Heart left ventricle (tissue), 13 donors: ENCODE measurements around the gene UCHL5.

Experiments used
- CTCF ChIP-seq, 12 donors: fragments of 200-600 bp; sonication (generic) in 4 of 12; IDR thresholded peaks; one replicate each; pipeline versions ENCODE4 v1.5.0 to v1.8.0; 2018 to 2022; ENCODE audit warnings: antibody characterized with exemption in 12 of 12, mild to moderate bottlenecking in 5 of 12
- POLR2A ChIP-seq, 2 donors: fragments of 450-650 bp; IDR thresholded peaks; one replicate each; pipeline ENCODE4 v1.6.1; 2017; ENCODE audit warnings: antibody characterized with exemption in 2 of 2, mild to moderate bottlenecking in 2 of 2, moderate library complexity in 2 of 2
- donor health status: ischemic (EF 13 %, LVEDD 7.1; RV severe dilation, severe dysfunction).
- donor health status: DM: no; HTN: yes; CAD: no.
- donor health status: DM: no; HTN: no; CAD: no.
- donor health status: ischemic (EF 25% LVEDD 6.9; RV normal size, moderate dysfunction).
- donor health status: ischemic (EF 25% LVEDD 5.7; RV mildly dilated, moderate dysfunction).
- donor health status: ischemic (EF 35%, LVEDD 5.7; RV mildly dilated, moderate dysfunction).
- donor health status: nonischemic (EF 11% LVEDD 7.7; RV severe dilation, severe dysfunction).
- donor health status: DM: yes; HTN: yes; CAD: no.
- donor health status: PGD.
- donor health status: ischemic (EF 29% LVEDD 5.4; RV normal size, mild dysfunction).
- donor health status: nonischemic (EF 23%, LVEDD 6.1; RV moderate dilation, normal function).

GRCh38 chr1:192976576-192976975 is 82.6 kb downstream of the UCHL5 start:
- no peak for TF ChIP-seq POLR2A (IDR thresholded peaks at IDR 0.05)
- TF ChIP-seq CTCF (IDR thresholded peaks at IDR 0.05) = no peak
